Stimulated activated naive CD4-positive, alpha-beta T cell (primary cell): ENCODE data around the gene ALDH1A1.

Source experiments
- DNase-seq, 6 experiments: peaks; one replicate each; lab custom pipeline; 2025; lab: John Stamatoyannopoulos, UW

Gene ALDH1A1

DNA sequence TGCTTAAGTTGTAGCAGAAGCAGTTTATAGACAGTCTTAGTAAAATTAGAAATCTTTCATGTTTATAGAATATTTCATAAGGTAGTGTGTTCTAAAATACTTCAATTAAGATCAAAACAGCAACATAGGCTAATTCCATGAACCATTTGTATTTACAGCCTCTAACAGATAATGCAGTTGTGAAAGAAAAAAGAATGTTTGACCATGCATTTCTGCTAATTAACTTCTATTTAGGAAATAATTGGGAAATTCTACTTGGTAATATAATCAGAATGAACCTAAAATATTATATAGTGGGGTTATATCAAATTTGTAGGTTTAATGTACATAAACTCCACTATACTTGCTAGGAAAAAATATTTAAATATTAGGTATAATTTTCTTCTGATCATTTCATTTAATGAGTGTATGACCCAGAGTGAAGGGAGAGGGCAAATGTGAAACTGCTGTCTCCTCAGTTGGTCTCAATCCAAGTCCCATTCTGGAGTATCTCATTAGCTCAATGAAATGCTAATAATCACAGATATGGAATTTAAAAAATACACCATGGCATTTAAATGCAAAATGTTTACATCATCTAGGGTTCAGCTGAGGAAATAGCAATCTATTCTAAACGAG lies 34.9 kb downstream of the ALDH1A1 start:
- no peak for DNase-seq

DNA sequence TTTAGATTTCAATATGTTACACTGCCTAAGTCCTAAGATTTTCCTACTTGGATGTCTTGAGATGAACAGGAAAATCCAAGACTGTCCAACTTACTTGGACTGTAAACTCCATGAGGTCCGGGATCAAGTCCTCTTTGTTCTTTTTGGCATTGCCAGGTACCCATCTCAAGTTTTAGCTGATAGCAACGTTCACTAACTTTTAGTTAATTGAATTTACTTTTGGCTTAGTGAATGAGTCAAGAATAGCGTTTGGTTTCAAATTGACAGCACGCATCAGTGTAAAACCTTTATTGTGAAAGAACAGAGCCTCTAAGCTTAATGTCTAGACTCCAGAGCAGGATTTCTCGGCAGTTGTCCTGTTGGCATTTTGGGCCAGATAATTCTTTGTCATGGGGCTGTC lies 37.2 kb downstream of the ALDH1A1 start:
- DNase-seq, result no peak

DNA sequence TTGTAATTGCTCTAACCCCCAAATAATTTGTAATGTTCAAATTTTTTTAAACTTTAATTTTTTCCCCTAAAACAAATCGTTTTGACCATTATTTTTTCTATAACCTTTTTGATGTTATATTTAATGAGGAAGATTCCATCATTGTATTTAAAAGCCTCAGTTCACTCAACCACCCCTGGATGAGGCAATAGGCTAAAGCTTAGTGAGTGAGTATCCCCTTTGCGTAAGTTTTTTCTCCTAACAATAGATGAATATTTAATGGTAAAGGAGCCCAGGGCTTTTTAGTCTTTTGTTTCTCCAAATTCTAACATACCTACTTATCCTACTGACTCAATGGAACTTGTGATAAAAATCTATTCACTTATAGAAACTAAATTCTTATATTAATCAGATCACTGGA lies 38.1 kb downstream of the ALDH1A1 start:
- no peak for DNase-seq

DNA sequence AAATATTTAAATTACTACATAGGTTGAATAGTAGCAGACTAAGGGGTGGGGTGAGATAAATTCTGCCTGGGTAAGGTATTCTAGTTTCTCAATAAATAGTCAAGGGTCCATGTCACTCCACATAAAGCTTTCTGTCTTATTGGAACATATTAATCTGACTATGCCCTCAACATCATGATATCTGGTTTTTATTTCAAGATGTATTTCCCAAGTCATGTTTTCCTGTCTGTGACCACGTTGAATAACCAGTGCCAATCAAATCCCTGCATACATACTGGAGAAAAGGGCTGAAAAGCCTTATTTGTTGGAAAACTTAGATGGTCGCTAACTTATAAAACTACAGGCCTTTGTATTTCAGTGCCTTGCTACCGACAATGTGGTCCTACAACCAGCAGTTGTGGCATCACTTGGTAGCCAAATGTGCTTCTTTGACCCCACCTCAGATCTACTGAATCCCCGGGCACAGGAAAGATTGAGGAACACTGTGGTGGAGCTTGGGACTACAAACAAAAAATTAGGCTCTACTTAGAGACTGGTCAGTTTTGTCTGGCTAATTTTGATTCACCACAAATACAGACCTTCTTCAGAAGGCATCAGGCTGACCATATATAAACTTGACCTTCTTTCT lies 39.4 kb downstream of the ALDH1A1 start:
- no peak for DNase-seq

DNA sequence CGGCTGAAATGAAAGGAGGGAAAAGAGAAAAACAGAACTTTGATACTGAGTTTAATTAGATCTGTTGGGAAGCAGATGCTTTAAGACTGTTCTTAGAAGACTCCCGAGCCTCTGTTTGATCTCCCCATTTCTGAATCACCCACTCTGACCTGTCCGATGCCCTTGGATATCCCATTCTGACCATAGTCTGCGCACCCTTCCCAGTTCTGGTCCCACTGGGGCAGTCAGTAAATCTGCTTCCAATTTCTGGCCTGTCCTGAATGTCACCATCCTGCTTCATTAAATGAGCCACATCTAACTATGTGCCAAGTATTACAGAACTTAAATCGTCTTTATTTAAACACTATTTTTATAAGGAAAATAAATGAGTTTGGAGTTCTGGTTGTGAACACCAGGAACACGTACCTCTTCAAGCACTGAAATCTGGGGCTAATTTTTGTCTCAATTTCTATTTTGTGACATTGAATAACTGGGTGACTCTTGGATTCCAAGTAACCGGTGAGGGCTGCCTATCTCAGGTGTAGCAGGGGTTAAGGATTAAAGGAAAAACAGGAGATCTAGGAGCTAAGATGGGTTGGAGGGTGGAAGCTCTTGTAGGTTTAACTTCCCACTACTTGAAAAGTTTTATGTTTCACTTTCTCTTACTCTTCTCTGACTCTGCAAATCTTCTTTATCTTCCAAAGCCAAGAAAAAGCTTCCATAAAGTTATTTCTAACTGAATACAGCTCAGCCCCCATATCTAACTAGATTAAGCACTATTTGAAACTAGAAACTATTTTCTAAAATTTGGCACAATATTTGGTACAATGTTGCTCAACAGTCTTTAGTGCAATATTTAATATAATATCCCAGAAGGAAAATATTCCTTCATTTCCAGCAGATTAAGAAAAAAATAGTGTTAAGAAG lies 40.1 kb downstream of the ALDH1A1 start:
- no peak for DNase-seq

DNA sequence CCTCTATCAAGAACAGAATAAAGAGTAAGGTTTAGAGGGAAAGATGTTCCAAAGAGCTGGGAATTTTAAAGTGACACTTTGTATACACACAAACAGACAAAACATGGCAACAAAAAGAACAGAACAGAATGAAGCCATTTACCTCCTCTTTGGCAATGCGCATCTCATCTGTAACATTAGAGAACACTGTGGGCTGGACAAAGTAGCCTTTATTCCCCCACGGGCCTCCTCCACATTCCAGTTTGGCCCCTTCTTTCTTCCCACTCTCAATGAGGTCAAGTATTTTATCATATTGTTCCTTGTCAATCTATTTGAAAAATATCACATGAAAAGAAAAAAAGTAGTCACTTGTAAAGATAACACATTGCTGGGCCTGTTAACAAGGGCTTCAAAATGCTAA lies 41.0 kb downstream of the ALDH1A1 start:
- no peak for DNase-seq

DNA sequence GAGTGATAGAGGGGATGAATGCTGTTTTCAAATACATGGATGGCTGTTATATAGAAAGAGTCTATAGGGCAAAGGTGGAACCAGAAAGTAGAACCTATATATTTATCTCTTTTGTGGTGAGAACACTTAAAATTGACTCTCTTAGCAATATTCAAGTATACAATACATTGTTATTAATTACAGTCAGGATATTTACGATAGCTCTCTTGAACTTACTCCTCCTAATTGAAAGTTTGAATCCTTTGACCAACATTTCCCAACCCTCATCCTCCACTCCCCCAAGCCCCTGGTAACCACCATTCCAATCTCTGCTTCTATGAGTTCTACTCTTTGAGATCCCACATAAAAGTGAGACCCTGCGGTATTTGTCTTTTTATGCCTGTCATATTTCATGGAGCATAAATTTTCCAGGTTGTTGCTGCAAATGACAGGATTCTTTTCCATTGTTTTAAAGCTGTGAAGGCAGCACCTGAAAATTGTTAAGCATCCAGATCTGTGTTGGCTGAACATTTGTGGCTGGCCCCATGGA lies 41.5 kb downstream of the ALDH1A1 start:
- no peak for DNase-seq

DNA sequence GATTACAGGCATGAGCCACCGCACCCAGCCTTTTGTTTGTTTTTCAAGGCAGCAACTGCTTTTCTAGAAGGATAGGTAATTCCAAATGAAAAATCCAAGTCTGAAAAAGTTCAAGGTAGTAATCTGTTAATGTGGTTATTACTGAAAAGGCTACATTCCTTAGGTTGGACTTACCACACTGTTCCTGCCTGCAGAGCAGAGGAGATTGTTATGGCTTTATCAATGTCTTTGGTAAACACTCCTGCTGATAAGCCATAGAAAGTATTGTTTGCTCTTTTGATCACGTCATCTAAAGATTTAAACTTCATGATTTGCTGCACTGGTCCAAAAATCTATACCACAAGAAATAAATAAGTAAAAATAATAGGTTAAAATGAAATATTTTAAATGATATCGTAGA lies 43.4 kb downstream of the ALDH1A1 start:
- no peak for DNase-seq

DNA sequence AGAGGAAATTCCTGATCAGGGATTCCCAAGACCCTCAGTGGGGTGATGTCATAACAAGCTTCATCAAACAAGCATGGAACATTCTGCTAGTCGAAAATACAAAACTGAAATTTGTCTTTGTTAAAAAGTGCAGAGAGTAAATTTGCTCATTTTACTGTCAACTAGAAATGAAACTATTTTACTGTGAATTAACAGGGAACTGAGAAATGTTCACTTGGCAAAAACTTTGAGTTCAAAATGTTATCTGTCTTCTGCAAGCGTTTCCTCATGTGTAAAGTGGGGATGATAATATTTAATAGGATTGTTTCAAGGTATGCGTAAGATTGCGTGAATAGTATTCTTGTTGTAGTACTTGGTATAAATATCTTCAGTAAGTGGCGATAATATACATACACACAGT lies 45.4 kb downstream of the ALDH1A1 start:
- no peak for DNase-seq

DNA sequence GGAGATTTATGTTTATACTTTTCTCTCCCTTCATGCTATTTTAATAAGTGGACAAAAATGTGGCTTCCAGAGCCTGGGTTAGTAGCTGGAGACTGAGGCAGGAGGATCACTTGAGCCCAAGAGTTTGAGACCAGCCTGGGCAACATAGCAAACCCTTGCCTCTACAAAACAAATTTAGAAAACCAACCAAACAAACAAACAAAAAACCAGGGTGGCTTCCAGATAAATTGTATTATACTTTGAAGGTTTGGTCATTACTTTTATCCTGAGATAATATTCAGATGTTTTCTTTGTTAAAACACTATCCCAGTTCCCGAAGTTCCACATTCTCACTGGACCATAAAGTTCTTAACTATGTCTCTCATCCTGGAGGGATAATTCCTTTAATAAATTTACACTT lies 46.0 kb downstream of the ALDH1A1 start:
- DNase-seq, result no peak

DNA sequence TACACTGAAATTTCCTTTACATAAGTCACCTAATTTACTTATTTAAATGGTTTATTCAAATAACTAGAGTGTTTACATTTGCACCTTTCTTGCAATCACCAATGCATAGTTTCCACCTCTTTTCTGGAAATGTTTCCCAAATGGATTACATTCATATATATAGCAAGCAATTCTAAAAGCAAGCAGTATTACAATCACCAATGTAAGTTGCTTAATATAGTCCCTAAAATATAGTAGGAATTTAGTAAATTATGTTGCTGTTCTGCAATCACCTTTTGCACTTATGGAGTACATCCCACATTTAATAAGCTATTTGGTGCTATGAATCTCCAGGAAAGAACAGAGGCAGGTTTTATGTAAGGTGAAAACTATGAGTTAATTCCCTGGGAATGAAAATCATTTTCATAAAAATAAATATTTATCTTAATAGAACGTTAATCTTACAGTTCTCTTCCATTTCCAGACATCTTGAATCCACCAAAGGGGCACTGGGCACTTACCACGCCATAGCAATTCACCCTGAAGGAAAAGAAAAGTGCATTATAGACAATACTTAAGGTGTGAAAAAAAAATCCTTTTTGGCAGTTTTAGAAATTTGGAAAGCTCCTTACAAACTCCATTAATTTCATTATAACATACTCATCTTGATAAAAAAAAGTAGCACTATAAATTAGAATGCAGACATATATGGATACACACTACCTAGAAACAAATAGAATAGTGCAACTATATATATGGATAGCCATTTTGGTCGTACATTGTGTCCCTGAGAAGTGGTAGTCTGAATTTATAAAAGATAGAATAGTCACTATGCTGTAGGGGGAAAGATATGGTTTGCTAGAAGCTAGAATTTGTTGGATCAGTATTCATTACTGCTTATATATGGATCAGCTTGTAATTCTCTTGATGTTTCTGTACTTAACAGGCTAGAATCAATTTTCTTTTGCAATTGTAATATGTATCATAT lies 47.1 kb downstream of the ALDH1A1 start:
- no peak for DNase-seq

DNA sequence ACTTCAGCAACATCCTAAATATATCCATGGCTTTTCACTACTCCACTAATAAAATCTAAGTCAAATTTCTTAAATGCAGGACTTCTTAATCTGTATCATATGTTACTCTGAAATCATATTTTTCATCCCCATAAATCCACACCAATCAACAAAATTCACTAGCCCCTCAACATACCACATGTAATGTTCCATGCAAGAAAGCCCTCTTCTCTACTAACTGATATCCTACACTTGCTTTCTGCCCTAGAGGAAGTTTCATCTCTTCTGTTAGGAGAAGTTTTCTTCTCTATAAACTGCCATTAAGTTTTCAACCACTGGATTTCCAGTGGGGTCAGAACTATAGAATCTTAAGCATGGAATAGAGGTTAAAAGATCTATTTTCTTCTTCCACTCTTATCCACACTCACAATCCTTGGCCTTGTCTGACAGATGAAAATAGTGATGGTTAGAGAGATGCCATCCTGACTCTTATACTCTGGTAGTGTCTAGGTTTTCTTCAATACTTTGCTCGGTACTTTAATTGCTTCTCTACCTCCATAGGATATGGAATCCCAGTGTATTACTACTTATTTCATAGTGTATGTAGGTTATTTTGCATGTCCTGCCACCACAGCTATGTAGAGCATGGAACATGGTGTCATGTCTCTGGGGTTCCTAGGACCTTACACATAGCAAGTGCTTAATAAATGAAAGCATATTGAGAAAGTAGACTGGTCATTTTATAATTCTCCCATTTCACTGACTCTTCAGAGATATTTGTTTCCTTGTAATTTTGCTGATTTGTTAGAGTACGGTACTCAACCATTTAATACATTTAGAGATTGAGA lies 48.4 kb downstream of the ALDH1A1 start:
- DNase-seq, result no peak

DNA sequence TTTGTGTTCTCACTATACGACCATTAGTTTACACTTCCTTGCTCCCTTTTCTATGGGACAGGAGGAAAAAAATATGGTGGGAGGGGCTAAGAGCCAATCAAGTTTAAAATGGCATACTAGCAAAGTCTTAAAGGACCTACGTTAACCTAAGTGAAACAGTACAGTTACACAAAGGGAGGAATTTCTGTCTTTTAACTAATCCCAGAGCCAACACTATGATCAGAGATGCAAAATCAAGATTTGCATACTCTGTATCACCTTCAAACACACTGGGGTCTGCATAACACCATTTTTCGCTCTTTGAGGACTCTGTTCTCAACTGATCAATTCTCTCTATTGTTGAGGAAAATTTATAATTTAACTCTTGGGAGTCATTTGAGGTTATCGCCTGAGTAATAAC lies 49.8 kb downstream of the ALDH1A1 start:
- DNase-seq, result no peak

DNA sequence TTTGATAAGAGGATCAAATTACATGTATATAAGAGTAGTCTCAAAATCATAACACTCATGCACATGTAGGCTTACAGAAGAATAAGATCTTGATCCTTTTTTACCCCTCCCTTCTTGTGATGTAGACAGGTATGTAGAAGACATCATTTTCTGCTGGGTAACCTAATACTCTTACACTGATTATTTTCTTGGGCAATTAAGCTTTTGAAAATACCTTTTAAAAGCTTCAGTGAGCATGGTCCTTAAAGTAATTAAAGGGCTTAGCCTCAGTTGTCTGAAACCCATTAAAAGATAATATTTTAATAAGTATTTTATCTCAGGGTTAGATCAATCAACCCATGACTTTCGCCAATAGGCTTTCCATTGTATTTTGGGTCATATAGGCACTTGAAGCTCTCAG lies 50.6 kb downstream of the ALDH1A1 start:
- DNase-seq, result no peak

DNA sequence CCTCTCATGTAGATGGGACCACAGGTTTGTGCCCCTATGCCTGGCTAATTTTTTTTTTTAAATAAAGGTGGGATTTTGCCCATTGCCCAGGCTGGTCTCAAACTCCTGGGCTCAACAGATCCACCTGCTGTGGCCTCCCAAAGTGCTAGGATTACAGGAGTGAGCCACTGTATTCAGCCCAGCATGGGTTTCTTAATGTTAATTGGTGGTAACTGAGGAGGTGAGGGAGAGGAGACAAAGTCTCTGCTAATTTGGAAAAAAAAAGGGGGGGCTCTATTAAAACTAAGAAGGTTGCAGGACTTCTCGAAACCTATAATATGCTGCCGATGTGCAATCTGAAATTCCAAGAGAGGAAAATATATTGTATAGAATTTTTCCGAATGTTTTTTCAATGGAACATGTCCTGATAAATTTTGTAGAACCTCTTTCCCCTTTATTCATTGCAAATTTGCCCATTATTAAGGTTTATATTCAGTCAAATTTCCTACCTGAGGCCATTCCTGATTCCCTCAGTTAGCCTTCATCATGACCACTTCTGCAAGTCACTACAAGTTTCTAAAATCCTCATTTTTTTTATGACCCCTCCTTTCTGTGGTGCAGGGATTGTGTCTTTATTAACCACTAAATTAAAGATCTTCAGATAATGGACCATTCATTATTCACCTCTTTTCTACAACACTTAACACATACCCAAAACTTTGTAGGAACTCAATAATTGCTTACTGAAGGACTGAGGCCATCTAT lies 52.9 kb downstream of the ALDH1A1 start:
- DNase-seq, result no peak

DNA sequence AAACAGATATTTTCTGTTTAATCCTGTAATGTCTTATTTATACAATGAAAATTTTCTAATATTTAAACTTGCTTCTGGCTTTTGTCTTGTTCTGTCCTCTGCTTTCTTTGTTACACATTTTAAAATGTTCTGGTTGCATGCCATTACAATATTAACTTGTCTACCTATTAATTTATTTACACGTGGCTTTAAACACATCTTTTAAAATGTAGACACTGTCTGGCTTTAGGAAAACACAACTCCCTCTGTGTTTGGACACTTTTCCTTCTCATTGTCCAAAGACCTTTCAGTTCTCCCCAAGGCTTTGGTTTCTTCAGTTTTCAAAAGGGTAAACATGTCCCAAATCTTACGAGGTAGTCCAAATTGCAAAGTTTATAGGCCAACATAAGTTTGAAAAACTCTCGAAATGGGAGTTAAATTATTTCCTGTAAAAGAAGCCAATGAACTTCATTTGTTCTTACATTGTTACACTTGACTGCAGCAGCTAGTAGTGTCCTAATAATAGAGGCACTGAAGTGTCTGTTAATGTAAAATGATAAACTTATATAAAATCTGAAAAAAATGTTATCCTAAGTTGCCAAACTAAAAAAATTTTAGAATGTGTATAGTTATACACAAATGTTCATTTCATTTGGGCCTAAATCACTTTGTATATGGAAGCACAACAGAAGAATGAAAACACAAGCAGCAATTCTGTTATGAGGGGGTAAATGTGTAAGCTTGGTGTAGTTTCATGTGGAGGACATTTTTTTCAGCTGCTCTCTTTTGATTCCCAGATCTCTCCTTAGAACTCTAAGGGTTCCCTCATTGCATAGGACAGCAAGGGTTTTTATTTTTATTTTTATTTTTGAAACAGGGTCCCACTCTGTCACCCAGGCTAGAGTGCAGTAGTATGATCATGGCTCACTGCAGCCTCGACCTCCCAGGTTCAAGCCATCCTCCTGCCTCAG lies 53.8 kb downstream of the ALDH1A1 start:
- no peak for DNase-seq

DNA sequence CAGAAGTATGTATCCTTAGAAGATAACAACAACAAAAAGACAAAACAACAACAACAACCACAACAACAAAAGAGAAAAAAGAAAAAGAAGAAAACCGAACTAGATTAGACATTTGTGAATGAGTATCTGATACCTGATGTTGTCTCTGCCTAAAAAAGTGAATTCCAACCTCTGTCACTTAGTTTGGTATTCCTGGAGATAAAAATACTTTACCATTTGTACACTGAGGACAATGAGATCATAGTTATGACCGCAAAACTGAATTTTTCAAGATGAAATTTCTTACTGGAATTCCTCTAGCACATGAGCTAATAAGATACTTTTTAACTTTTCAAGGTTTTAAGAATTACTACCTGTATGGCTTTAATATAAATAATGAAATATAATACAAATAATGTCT lies 54.5 kb downstream of the ALDH1A1 start:
- no peak for DNase-seq

DNA sequence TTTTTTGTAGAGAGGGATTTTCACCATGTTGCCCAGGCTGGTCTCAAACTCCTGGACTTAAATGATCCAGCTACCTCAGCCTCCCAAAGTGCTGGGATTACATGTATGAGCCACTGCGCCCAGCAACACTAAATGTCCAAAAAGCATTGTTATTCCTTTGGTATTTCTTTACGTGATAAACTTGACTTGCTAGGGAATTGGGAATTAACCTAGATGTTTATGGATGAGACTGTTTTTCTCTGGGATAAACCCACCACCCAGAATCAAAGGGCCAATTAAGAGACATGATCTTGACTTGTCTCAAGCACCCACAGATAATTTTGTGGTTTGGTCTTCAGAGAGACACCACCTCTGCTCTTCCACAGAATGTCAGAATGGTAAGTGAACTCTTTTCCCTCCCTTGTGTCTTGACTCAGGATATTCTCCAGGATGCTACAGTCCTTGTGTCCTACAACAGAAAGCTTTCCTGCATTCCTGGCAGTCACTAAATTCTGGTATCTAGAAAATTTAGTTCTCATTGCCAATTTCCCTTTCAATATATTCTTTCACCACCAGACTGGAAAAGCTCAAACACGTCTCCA lies 55.7 kb downstream of the ALDH1A1 start:
- DNase-seq, result no peak

DNA sequence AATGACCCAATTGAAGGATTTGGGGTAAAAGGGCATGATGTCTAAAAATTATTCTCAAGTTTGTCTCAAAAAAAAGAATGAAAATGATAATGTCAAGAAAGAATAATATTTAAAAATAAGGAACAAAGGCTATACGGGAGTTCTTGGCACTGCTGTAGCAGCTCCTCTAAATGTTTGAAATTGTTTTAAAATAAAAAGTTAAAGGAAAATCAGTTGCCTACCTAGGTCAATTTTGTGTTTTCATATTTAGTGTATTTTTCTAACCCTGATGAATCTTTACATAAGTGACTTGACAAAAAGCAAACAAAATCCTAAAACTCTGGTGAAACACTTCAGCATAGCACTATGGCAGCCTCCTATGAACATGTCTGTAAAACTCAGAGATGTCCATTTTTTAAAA lies 56.4 kb downstream of the ALDH1A1 start:
- DNase-seq, result no peak
